Subcutaneous abdominal adipose tissue (tissue), 5 donors: ENCODE data around the gene EN2.

Experiments used
- H3K27ac ChIP-seq: one replicate; pipeline ENCODE4 v1.7.0; 2013; ENCODE audit warnings: low read depth, mild to moderate bottlenecking, inconsistent platforms, low read length, moderate library complexity
- H3K27me3 ChIP-seq, 5 donors: one replicate each; pipeline ENCODE4 v1.7.0; 2013; ENCODE audit warnings: low read length in 5 of 5, inconsistent platforms in 1 of 5; ENCODE audit not compliant: control insufficient read depth in 5 of 5, insufficient read depth in 4 of 5
- H3K36me3 ChIP-seq, 5 donors: one replicate each; pipeline ENCODE4 v1.7.0; 2013; ENCODE audit warnings: low read length in 5 of 5; ENCODE audit not compliant: control insufficient read depth in 5 of 5, insufficient read depth in 5 of 5
- H3K4me1 ChIP-seq, 5 donors: one replicate each; pipeline ENCODE4 v1.7.0; 2013; ENCODE audit warnings: low read length in 5 of 5, mild to moderate bottlenecking in 3 of 5, moderate library complexity in 1 of 5; ENCODE audit not compliant: control insufficient read depth in 5 of 5, insufficient read depth in 5 of 5
- H3K4me3 ChIP-seq, 5 donors: one replicate each; pipeline ENCODE4 v1.7.0; 2013; ENCODE audit warnings: low read length in 5 of 5, low read depth in 1 of 5
- H3K9ac ChIP-seq, 5 donors: one replicate each; pipeline ENCODE4 v1.7.0; 2013; ENCODE audit warnings: low read length in 5 of 5, mild to moderate bottlenecking in 4 of 5, moderate library complexity in 3 of 5
- H3K9me3 ChIP-seq, 5 donors: one replicate each; pipeline ENCODE4 v1.7.0; 2013; ENCODE audit warnings: low read length in 5 of 5; ENCODE audit not compliant: control insufficient read depth in 5 of 5
- donor health status: healthy.
- donor health status: healthy.
- donor health status: healthy.
- donor health status: healthy.
- donor health status: healthy.

The EN2 gene

GRCh38 chr7:155493744-155494538, 36.0 kb downstream of the EN2 start:
- no peak overlapping the region for H3K9ac ChIP-seq
- H3K4me3 ChIP-seq: no peak overlapping the region
- peaks cover 5 to 35% (median 20%) of the 10 kb centered on the region in 5 donors for H3K27me3 ChIP-seq
- H3K27ac ChIP-seq: no peak overlapping the region
- no peaks in the 10 kb centered on the region for H3K9me3 ChIP-seq
- no peaks in the 10 kb centered on the region for H3K36me3 ChIP-seq
- H3K4me1 ChIP-seq: peaks cover 0 to 22% (median 20%) of the 10 kb centered on the region in 5 donors

- H3K9ac ChIP-seq: no peak overlapping the region
- peaks cover 4 to 31% (median 17%) of the 10 kb centered on the region in 5 donors for H3K27me3 ChIP-seq
- H3K27ac ChIP-seq: no peak overlapping the region
- no peaks in the 10 kb centered on the region for H3K36me3 ChIP-seq
- peaks cover 0 to 22% (median 20%) of the 10 kb centered on the region in 5 donors for H3K4me1 ChIP-seq
- H3K4me3 ChIP-seq: no peak overlapping the region
- no peaks in the 10 kb centered on the region for H3K9me3 ChIP-seq
These were observed 36.6 kb downstream of the EN2 start for GRCh38 chr7:155494551-155494950.

- no peaks in the 10 kb centered on the region for H3K36me3 ChIP-seq
- no peaks in the 10 kb centered on the region for H3K9me3 ChIP-seq
- no peak overlapping the region for H3K9ac ChIP-seq
- H3K4me1 ChIP-seq: peaks cover 0 to 14% (median 13%) of the 10 kb centered on the region in 5 donors
- peaks cover 0 to 31% (median 16%) of the 10 kb centered on the region in 5 donors for H3K27me3 ChIP-seq
- no peak overlapping the region for H3K4me3 ChIP-seq
- H3K27ac ChIP-seq: no peak overlapping the region
These were observed 37.7 kb downstream of the EN2 start for GRCh38 chr7:155495440-155496248.

- Histone ChIP-seq H3K27ac (no peak overlapping the region), H3K27me3 (peaks cover 3 to 31% (median 23%) of the 10 kb centered on the region in 5 donors), H3K36me3 (no peaks in the 10 kb centered on the region), H3K9ac (no peak overlapping the region), H3K4me1 (peaks cover 0 to 6% (median 5%) of the 10 kb centered on the region in 5 donors), H3K4me3 (no peak overlapping the region), H3K9me3 (no peaks in the 10 kb centered on the region)
These were observed 38.5 kb downstream of the EN2 start for GRCh38 chr7:155496267-155497005.

GRCh38 chr7:155497149-155497901, 39.4 kb downstream of the EN2 start:
- H3K9ac ChIP-seq: no peak overlapping the region
- no peak overlapping the region for H3K27ac ChIP-seq
- H3K4me1 ChIP-seq: no peaks in the 10 kb centered on the region
- no peaks in the 10 kb centered on the region for H3K9me3 ChIP-seq
- H3K36me3 ChIP-seq: no peaks in the 10 kb centered on the region
- no peak overlapping the region for H3K4me3 ChIP-seq
- peaks cover 4 to 35% (median 23%) of the 10 kb centered on the region in 5 donors for H3K27me3 ChIP-seq

- Histone ChIP-seq H3K27me3 (peaks cover 31 to 78% (median 58%) of the 10 kb centered on the region in 5 donors), H3K9me3 (no peaks in the 10 kb centered on the region), H3K4me1 (peaks cover 0 to 8% (median 4%) of the 10 kb centered on the region in 5 donors), H3K36me3 (no peaks in the 10 kb centered on the region), H3K9ac (no peak overlapping the region), H3K27ac (no peak overlapping the region), H3K4me3 (no peak overlapping the region)
These were observed 47.5 kb downstream of the EN2 start for GRCh38 chr7:155505422-155505793.

GRCh38 chr7:155506854-155507337, 49.0 kb downstream of the EN2 start:
- Histone ChIP-seq H3K4me3 (no peak overlapping the region), H3K27me3 (peaks cover 33 to 83% (median 69%) of the 10 kb centered on the region in 5 donors), H3K36me3 (no peaks in the 10 kb centered on the region), H3K9ac (no peak overlapping the region), H3K9me3 (no peaks in the 10 kb centered on the region), H3K4me1 (peaks cover 0 to 8% (median 4%) of the 10 kb centered on the region in 5 donors), H3K27ac (no peak overlapping the region)

- Histone ChIP-seq H3K9me3 (no peaks in the 10 kb centered on the region), H3K27ac (no peak overlapping the region), H3K4me1 (peaks cover 0 to 8% (median 4%) of the 10 kb centered on the region in 5 donors), H3K36me3 (no peaks in the 10 kb centered on the region), H3K9ac (no peak overlapping the region), H3K4me3 (no peak overlapping the region), H3K27me3 (peaks cover 40 to 78% (median 75%) of the 10 kb centered on the region in 5 donors)
These were observed 49.6 kb downstream of the EN2 start for GRCh38 chr7:155507576-155507975.
